SKM-1 treated with dmso at 0.1 percent for 144 hours (cell line): ENCODE data around the gene KCND3.
"Not testable (repeated sequence)": the region's sequence is repeated elsewhere in the genome, so short reads cannot be mapped to it uniquely, and the experiment has no call there.

Experiments
- DNase-seq: peaks from one replicate; lab custom pipeline; 2025; ENCODE audit not compliant: unreplicated experiment; lab: John Stamatoyannopoulos, UW

The KCND3 gene

DNA sequence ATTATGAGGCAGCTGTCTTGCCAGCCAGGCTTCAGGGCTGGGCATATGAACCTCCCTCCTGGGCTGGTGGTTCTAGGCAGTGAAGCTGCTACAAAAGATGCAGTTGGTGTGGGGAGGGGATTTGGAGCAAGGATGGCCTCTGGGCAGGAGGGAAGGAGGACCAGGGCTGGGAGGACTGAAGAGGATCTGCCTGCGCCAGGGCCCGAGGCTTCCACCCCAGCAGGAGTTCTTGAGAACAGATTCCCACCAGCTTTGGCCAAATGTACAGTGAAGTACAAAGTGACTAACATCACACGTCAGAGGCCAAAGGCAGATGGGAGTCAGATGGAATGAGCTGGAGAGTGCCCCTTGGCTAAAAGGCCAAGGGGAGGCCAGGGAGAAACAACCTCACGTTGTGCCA, 171.4 kb downstream of the KCND3 start:
- DNase-seq, result no peak

DNA sequence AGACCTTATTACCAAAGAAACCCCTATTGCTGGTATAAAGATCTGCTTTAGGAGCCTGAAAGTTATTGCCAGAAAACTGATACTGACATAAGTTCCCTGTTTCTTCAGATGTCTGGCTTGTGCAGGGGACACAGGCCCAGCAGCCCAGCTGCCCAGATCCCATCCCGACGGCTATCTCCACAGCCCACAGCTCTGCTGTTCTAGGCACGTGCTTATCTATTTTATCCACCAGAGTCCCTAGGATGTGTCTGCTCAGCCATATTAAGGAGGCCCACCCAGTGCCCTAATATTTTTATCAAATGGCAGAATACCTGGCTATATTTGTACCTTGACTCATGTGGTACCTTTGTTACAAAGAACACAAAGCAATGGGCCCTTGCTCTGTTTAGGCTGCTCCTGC, 174.8 kb downstream of the KCND3 start:
- DNase-seq, result no peak

GRCh38 chr1:111814305-111814628, 175.2 kb downstream of the KCND3 start:
- no peak for DNase-seq

GRCh38 chr1:111813440-111814304, 175.8 kb downstream of the KCND3 start:
- no peak for DNase-seq

DNA sequence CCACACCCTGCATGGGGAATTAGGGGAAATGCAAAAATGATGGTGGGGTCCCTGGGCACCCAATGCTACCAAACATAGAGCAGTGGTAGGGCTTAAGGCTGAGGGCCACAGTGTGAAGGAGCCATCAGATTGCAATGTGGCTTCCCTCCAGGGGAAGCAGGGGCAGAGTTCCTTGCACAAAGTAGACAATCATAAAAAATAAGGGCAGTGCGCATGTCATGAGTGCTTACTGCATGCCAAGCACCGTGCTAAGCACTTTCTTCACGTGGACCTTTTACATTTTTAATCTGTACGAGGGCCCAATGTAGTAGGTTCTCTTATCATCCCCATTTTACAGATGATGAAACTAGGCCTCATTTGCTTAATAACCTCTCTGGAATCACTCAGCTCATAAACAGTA, 177.2 kb downstream of the KCND3 start:
- no peak for DNase-seq

DNA sequence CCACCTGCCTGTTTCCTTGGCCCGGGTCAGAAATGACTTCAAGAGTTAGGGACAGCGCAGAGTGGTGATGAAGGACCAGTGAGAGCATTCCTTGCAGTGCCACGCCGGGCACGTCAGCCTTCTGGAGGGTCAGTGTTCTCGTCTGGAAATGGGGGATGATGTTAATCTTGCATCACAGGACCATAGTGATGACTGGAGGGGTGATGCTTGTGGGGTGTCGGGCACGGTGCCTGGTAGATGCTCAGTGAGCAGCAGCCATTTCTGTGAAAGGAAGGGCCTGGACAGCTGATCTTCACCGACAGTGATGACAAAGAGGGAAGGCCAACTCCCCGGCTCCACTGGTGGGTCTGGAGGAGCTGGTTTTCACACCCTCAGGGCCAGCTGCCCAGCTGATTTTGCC, 177.6 kb downstream of the KCND3 start:
- DNase-seq, result no peak

- no peak for DNase-seq
Measured at GRCh38 chr1:111805251-111805650, 184.2 kb downstream of the KCND3 start.

DNA sequence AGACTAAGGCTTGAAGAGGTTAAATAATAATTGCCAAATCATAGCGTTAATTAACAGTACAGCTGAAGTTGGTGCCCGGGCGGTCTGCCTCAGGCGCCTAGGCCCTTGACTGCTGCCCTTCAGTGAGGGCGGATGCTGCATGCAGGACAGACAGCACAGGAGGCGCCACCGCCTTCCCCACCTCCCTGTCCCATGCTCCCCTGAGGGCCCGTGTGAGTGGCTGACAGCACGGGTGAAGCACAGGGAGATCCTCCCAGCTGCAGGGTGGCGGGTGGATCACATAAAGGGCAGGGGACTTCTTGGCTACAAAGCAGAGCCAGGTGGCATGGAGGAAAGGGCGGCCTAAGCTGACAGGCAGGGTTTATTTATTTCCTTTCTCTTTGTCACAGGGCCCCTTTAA, 184.7 kb downstream of the KCND3 start:
- no peak for DNase-seq

GRCh38 chr1:111803951-111804350, 185.5 kb downstream of the KCND3 start:
- no peak for DNase-seq

DNA sequence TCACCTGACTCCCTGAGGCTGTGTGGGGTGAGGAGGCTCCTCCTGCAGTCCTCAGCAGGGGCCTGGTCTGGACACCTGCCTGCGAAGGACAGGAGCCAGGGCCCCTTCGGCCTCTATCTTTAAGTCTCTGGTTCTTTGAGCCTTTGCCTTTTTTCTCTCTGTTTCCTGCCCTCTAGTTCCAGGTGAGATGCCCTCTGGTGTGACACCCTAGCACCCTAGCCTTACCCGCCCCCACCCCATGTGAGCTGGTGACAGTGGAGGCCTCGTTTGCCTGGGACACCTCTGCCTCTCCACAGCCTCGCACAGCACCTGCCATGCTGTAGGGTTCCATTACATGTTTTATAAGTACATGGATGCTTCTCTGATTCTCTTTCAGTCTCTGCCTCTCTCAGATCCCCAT, 186.5 kb downstream of the KCND3 start:
- DNase-seq, result no peak

DNA sequence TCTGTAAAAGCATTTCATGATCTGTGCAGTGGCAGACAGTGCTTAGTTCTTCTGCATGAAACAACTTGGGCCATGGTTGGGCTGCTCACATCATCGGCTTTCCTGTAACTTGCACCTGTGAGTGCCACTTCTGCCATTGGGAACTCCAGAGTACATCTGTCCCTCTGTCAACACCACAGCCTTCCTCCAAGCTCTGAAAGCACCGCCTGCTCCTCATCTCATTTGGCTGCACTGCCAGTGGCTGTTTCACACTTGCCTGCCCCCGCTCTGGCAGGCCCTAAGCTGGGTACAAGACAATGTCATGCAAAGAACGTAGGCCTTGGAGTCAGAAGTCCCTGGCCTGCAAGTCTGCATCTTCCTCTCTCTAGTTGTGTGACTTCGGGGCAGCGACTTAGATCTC, 187.4 kb downstream of the KCND3 start:
- no peak for DNase-seq

DNA sequence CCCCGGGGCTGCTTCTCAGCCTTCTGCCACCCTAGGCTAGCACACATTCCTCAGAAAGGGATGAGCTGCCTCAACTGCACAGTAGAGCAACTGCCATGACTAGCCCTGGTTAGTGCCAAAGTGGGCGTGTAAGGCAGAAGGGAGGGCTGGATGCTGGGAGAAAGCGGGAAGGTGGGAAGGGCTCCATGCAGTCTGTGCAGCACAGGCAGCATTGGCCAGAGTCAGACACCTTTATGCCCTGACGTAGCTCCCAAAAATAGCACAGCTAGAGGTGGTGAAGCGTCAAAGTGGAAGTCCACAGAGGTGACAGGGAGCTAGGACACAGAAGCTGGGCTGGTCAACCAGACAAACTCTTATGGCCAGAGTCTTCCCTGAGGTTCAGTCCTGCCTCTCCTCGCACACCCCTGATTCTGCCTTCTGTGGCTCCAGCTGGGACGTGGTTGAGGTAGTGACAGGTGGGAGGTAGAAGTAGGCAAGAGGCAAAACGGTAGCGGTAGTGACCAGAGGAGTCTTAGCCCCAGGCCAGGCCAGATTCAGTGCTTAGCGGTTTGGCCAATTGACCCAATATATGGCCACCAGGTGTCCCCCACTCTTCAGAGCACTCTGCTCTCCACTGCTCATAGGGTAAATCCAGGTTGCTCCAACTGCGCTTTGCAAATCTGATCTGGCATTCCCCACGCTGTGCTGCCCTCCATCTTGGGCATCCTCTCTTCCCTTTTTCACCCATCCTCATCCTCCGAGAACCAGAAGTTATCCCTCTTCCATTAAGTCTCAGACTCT, 188.2 kb downstream of the KCND3 start:
- DNase-seq, result no peak

- DNase-seq, result not testable (repeated sequence)
Measured at GRCh38 chr1:111799722-111800121, 189.7 kb downstream of the KCND3 start.

DNA sequence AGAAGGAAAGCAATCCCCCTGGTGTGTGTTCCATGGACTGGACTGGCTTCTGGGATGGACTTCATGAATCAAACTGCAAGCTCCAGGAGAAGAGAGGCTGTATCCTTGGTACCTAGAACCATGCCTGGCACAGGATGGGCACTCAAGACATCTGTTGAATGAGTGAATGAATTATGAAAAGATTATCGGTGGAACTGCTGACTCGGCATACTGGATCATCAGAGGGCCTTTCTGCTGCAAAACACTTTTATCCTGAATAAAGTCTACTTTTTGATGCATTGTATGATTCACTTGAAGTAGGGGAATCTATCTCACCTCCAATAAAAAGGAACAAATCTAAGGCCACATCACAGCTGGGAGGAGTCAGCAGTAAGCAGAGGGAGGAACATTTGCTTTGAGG, 190.9 kb downstream of the KCND3 start:
- no peak for DNase-seq

GRCh38 chr1:111795401-111795800, 194.1 kb downstream of the KCND3 start:
- DNase-seq, result no peak

- no peak for DNase-seq
Measured at GRCh38 chr1:111793923-111794322, 195.5 kb downstream of the KCND3 start.

DNA sequence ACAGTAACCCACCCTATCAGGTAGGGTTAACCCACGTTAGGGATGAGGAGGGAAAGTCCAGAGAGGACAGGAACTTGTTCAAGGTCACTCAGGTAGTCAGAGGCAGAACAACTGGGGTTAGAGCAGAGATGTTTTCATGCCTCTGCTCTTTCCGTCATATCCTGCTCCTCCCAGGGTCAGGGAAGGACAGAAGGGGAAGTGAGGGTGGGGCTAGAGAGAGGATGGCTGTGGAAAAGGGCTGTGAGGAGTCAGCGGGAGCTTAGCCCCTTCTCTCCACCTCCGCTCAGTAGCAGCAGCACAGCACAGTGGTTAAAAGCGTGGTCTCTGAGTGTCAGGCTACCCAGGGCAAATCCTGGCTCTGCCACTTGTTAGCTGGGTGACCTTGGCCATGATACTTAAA, 197.2 kb downstream of the KCND3 start:
- no peak for DNase-seq

DNA sequence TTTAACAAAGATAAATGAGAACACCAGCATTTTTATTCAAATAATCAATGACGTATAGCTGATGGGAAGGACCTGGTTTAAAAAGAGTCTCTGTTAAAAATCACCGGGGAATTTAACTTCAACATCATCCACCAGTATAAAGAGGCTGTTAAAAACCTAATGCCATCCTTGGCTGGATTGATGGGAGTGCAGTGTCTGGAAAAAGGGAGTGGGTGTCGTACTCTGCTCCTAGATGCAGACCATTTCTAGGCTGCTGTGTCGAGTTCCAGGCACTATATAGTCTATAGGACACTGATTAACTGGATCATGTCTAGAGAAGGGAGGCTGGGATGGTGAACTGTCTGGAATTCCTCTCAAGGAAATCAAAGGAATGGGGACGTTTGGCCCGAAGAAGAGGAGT, 197.7 kb downstream of the KCND3 start:
- no peak for DNase-seq

DNA sequence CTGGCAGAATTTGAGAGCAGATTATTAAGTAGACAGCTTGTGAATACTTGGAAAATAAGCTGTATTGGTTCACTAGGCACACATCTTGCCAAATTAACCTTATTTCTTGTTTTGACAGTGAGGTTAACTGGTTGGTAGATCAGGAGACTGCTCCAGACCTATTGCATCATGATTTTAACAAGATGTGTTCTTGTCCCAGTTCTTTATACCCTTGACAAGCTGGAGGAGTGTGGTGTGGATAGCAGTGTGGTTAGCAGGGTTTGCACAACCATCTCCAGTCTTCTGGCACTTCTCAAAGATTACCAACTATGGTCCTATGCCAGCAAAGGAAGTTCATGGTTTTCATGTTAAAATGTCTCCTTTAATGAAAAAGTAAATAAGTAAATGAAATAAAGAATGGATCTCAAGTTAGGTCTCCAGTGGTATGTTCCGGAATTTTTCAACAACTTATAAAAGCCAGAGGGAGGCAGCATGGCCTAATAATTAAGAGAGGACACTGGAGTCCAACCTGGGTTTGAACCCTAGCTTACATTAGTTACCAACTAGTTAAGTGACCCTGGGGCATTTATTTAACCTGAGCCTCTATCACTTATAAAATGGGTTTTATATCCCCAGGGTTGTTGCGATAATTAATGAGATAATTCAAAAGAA, 199.7 kb downstream of the KCND3 start:
- peak; percentile 73 for DNase-seq

GRCh38 chr1:111789142-111789541, 200.3 kb downstream of the KCND3 start:
- DNase-seq, result no peak

DNA sequence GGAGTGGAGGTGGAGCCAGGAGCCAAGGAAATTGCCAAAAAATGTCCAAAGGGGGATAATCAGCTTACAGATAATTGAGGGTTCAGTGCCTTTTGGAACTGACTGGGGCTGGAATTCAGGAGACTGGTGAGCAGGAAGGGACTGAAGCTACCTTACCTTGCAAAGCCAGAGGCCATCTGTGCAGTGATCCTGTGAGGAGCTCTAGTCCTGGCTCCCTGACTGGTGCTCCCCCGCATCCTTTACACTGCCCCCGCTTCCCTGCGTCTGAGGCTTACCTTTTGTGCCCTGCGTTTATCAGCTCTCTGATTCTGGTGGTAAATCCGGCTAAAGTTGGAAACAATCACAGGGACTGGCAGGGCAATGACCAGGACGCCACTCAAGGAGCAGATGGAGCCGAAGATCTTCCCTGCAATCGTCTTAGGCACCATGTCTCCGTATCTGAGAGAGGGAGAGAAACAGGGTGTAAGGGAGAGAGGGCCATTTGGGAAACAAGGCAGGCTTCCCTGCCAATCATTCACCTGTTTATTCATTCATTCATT, 202.7 kb downstream of the KCND3 start:
- DNase-seq, result no peak
